ENCODE results near the gene CDKN1A. TPM values are rescaled to one million over a fixed set of nuclear protein-coding genes. Genes with fewer than 3 reads are reported as not detected.
"Not testable (repeated sequence)": the region's sequence is repeated elsewhere in the genome, so short reads cannot be mapped to it uniquely, and the experiment has no call there.

Gene CDKN1A
- polyA plus RNA-seq, 4 donors: 9.4 to 16.3 (median 11.6) TPM

DNA sequence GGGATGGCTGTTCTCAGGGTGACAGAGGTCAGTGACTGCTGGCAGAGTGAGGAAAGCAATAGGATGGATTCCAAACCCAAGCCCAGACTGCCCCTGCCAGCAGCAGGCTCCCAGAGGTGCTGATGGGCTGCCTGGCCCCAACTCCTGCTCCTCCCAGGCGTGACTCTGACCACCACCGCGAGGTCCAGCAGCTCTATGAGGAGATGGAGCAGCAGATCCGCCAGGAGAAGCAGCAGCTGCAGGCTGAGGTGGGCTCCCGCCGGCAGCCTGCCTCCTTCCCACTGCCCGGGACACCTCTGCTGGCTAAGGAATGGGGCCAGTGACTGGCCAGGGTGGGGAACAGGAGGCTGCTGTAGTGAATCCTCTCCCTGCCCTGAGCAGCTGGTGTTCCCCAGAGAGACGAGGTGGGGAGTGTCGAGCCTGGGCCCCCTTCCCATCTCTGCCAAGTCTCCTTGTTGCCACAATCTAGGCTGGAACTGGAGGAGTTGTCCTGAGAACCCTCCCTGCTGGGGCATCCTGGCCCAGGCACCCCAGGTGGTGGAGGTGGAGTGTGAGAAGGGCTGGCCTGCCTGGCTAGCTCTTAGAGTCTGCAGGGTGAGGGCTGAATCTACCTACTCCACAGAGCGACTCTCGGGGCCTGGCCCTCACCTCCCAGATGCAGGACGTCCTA lies 39.5 kb downstream of the CDKN1A start:
- no peak for DNase-seq (ENCODE audit: low read depth in 4 of 4, low spot score in 2 of 4)

DNA sequence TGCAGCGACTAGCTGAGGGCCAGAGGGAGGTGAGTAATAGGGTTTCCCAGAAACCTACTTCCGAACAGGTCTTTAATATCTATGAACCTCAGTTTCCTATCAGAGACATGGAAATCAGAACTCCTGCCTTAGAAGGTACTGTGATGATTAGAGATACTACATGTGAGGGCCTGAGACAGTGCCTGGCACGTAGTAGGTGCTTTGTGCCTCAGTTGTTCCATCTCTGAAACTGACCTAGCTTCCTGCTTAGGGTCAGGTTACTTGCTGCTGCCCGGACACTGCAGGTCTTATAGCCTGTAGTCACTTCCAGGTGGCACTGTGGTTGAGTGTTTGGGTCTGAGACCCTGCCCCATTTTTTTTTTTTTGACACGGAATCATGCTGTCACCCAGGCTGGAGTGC lies 40.0 kb downstream of the CDKN1A start:
- no peak for DNase-seq (ENCODE audit: low read depth in 4 of 4, low spot score in 2 of 4)

DNA sequence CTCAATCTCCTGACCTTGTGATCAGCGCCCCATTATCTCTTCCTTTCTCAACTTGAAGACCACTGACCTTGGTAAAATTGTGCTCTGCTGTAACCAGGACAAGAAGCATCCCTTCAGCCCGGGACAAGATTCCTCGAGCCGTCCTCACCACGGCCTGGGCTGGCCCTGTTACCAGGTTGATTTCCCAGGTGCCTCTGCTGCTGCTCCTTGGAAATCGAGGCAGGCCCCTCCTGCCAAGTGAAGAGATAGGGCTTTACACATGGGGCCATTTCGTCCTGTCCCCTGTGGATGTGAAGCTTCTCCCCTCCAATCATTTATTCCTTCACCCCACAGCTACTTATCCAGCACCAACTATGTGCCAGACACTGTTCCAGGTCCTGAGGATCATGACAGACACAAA lies 40.6 kb downstream of the CDKN1A start:
- DNase-seq (ENCODE audit: low read depth in 4 of 4, low spot score in 2 of 4): no peak

DNA sequence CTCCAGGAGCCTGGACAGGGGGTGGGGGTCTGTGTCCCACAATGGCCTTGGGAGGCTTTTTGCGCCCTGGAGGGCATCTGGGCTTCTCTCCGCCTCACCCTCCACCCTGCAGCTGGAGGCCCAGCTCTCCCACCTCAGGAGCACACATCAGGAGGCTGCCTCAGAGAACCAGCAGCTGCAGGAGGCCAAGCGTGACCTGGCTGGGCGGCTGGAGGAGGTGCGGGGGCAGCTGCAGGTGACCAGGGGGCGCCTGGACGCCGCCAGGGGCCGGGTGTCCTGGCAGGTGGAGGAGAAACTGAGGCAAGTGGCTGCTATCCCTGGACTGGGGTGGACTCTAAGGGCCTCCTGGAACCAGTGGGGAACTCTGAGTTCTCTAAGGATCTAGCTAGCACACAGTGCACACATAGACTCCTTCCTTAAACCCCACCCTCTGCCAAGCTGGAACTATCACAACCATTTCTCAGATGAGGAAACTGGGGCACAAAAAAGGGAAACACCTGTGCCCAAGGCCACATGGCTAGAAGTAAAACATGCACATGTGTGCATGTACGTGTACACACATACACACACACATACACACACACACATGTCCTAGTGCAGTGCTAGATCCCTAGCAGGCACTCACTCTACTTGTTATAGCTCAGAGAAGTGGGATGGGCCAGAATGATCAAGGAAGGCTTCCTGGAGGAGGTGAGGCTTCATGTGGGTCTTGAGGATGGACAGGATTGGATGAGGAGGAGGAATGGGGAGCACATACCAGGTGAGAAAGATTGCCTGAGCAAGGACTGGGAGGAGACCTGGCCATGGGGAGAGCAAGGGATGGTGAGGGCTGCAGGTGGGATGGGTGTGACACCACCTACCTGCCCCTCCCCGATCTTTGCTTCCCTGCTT lies 42.0 kb downstream of the CDKN1A start:
- DNase-seq (ENCODE audit: low read depth in 4 of 4, low spot score in 2 of 4): no peak

DNA sequence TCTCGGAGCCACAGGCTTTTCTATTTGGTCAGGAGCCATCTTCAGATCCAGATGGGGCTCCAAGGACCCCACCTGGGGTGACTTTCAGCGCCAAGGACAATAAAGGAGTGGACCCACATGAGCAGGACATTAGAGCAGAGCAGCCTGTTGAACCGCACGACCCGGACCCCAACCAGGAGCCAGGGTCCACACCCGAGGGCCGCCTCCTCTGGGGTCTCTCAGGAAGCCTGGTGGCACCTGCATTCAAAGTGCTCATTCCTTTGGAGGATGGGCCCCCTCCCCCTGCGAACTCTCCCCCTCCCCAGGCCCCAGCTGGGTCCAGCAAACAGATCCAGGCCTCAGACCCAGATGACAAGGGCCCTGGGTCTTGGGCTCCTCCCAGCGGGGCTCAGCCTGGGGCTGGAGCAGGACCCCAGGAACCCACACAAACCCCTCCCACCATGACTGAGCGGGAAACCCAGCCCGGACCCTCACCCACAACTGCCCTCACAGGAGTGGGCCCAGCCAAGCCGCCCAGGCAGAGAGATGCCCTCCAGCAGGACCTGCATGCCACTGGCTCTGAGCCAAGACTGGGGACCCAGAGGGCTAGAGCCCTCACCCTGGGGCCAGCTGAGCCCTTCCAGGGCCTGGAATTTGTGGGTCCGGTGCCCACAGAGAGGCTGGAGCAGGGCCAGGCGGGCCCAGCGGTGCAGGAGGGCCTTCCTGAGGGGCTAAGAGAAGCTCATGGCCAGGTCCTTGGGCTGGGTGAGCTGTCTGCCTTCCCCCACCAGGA lies 43.0 kb downstream of the CDKN1A start:
- DNase-seq (ENCODE audit: low read depth in 4 of 4, low spot score in 2 of 4): no peak

DNA sequence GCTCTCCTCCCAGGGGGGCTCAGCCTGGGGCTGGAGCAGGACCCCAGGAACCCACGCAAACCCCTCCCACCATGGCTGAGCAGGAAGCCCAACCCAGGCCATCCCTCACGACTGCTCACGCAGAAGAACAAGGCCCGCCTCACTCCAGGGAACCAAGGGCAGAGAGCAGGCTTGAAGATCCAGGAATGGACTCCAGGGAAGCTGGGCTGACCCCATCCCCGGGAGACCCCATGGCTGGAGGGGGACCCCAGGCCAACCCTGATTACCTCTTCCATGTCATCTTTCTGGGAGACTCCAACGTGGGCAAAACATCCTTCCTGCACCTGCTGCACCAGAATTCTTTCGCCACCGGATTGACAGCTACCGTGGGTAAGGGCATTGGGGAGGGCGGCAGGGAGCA lies 43.9 kb downstream of the CDKN1A start:
- DNase-seq (ENCODE audit: low read depth in 4 of 4, low spot score in 2 of 4): no peak

DNA sequence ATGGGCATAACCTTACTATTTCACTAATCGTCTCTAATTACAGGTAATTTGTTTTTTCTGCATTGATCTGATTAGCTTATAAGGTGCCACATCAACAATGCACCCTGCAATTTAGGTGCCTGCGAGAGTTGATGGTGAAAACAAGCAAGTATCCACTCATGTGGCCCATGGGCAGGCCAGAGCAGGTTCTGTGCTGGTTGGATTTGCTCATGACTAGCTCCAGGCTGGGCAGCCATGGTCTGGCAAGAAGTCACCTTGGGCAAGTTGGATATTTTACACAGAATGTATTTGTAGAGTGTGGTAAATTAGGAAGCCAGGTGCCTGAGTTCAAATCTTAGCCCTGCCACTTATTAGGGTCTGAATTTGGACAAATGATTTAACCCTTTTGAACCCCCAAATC lies 44.4 kb downstream of the CDKN1A start:
- no peak for DNase-seq (ENCODE audit: low read depth in 4 of 4, low spot score in 2 of 4)

DNA sequence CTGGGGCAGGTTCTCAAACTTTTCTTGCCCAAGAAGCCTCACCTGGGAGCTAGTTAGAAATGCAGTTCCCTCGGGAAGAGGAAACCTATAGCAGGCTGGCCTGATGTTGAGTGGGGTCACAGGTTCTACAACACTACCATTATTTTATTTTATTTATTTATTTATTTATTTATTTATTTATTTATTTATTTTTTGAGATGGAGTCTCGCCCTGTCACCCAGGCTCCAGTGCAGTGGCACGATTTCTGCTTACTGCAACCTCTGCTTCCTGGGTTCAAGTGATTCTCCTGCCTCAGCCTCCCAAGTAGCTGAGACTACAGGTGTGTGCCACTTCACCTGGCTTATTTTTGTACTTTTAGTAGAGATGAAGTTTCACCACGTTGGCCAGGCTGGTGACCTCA lies 45.5 kb downstream of the CDKN1A start:
- not testable (repeated sequence) for DNase-seq (ENCODE audit: low read depth in 4 of 4, low spot score in 2 of 4)

DNA sequence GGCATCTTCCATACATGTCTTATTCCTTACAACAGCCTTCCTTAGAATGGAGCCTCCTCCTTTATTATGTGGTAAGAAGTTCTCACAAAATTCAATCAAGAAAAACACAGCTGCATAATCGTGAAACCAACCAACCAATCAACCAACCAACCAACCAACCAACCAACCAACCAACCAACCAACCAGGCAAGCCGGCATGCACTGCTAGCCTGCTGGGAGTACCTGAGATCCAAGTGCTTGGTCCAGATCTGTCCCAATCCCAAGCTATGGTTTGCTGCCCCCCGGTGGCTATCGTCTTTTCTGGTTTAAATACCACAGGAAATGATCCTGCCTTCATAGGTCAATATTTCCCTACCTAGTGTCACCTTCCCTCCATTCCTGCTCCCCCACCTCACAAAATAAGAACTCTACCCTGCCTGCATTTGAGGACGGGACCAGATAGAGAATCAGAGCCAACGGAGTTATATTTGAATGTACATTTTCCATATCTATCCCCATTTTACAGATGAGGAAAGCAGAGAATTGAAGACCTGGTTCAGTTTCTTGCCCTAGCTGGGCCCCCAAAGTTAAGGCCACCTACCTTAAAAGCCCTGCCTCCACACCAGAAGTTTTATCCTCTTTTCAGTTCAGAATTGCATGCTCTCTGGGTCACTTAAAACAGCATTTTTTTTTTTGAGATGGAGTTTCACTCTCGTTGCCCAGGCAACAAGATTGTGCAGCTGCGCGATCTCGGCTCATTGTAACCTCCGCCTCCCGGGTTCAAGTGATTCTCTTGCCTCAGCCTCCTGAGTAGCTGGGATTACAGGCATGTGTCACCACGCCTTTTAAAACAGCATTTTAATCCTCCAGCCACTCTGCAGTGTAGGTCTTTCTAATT lies 46.2 kb downstream of the CDKN1A start:
- no peak for DNase-seq (ENCODE audit: low read depth in 4 of 4, low spot score in 2 of 4)

DNA sequence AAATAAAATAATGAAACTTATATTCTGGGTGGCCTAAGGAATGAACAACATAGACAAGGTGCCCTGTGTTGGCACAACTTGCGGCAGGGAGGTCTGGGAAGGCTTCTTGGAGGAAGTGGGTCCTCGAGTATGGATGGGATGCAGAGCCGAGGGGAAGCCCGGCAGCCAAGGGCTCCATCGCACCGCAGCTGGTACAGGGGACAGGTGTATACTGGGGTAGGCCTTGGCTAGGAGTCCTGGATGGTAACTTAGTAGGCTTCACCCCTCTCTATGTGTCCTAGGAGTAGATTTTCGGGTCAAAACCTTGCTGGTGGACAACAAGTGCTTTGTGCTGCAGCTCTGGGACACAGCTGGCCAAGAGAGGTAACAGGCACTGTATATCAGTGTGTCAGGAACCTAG lies 47.1 kb downstream of the CDKN1A start:
- no peak for DNase-seq (ENCODE audit: low read depth in 4 of 4, low spot score in 2 of 4)

DNA sequence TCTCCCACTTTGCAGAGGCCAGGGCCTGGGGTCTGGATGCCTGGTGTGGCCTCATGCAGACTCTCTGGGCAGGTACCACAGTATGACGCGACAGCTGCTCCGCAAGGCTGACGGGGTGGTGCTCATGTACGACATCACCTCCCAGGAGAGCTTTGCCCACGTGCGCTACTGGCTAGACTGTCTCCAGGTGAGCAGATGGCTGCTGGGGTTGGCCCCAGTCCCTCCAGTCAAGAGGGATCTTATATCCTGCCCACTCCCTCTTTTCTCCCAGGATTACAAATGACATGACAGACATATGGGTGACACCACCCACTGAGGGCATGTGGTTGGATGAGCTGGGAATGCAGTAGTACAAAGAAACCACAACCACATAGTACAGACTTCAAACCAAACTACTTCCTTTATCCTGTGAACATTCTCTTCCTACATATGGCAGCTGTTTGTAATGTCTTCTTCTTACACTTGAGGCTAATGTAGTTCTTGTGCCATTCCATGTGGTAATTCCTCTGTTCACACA lies 49.0 kb downstream of the CDKN1A start:
- DNase-seq (ENCODE audit: low read depth in 4 of 4, low spot score in 2 of 4): no peak

DNA sequence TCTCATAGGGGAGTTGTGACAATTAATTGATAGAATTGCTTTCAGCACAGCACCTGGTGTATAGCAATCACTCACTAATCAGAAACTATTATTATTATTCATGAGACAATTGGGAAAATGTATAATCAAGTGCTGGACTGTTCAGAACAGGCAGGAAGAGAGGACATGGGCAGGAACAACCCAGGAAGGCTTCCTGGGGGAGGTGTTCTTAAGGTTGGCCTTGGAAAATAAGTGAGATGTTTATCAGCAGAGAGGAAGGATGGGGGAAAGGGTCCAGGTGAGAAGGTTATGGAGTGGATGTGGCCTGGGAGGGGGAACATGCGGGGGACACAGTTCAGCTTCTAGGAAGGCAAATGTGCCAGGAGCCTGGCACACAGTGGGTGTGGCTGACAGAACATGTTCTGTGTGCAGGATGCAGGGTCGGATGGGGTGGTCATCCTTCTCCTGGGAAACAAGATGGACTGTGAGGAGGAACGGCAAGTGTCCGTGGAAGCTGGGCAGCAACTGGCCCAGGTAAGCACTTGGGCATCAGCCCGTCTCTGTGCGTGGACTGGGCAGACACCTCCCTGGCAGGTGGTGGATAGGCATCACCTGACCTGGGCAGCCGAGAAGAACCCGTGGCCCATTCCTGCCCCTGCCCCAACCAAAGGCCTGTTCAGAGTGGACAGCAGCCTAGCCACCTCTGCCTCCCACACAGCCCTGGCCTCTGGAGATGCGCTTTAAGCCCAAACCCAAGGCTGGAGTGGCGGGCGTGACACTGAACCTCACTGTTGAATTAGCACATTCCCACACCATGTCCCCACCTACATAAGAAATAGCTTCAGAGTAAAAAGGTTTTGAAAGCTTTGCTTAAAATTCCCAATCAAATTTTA lies 50.0 kb downstream of the CDKN1A start:
- no peak for DNase-seq (ENCODE audit: low read depth in 4 of 4, low spot score in 2 of 4)

DNA sequence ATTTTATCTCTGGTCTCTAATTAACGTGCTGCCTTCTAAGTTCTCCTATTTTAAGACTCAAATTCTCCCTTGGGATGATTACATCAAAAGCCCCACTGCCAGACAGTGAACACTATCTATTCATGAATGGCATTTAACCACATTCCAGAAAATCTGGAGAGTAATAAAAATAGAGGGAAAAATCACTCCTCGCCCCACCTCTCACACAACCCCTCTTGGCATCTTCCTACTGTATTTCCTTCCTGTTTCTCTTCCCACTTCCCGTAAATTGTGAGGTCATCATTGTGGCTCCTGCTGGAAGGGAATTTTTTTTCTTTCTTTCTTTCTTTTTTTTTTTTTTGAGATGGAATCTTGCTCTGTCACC lies 50.6 kb downstream of the CDKN1A start:
- DNase-seq (ENCODE audit: low read depth in 4 of 4, low spot score in 2 of 4): no peak

DNA sequence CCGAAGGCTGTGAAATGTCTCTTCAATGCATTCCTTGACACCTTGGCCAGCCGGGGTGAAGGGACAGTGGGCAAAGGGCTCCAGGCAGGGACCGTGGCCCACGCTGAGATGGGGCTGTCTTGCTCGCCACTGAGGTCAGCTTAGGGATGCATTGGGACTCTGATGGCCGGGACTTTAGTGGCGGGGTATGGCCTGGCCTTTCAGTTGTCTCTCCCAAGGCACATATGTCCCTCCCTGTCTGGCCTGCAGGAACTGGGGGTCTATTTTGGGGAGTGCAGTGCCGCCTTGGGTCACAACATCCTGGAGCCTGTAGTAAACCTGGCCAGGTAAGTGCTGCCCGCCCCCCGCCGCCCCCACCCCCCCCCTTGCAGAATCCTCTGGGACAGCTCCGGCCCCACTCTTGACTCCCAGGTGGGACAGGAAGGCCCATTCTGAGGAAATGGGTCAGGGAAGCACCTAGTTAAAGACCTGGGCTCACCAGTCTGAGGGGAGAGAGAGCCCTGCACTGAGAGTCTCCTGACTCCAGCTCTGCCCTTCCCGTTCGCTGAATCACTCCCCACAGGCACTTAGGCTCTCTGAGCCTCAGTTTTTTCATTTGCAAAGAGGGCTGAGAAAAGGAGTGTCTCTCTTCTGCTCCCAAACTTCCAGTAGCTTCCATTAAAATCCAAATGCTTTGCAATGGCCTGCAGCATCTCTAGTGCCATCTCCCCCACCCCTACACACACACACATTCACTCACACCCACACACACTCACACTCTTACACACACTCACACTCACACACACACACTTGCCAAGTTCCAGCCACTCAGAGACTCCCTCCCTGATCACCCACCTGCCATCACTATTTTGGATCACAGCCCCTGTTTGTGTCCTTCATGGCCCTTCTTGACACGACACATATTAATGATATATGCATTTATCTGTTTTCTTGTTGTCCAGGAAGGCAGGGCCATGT lies 52.2 kb downstream of the CDKN1A start:
- DNase-seq (ENCODE audit: low read depth in 4 of 4, low spot score in 2 of 4): no peak

DNA sequence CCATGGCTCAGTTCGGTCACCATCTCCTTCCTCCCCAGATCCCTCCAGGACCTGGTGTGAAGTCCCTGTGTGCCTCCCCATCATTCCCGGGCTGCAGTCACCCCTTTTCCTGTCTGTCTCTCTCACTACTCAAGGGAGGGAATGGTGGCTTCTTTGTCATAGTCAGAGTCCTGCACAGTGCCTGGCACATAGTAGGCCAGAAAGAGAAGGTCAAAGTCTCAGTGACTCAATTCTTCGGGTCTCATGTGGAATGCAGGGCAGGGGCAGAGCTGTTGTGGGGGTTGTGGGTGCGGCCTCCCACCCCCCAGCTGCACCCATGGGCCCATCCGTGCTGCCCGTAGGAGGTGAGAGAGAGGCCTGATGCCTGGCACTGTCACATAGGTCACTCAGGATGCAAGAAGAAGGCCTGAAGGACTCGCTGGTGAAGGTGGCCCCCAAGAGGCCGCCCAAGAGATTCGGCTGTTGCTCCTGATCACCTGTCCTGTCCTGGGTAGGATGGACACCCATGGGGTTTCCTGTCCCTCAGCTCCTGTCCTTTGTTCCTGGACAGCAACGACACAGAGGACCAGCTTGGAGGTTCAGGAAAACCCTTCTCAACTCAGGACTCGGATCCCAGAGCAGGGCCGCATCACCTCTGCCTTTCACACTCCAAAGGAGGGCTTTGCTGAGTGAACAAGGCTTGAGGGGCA lies 53.3 kb downstream of the CDKN1A start:
- DNase-seq (ENCODE audit: low read depth in 4 of 4, low spot score in 2 of 4): no peak

DNA sequence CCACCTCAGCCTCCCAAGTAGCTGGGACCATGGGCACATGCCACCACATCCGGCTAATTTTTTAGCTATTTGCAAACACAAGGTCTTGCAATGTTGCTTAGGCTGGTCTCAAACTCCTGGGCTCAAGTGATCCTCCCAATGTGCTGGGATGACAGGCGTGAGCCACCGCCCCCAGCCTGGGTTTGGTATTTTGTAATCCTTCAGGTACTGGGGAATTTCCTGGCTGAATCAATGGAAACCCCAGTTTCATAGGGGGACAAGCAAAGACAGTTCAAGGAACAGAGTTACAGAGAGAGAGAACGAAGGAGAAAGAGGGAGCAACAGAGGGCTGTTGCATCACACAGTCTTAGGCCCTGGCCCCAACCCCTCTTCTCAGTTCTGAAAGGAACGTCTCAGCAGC lies 54.8 kb downstream of the CDKN1A start:
- DNase-seq (ENCODE audit: low read depth in 4 of 4, low spot score in 2 of 4): no peak

DNA sequence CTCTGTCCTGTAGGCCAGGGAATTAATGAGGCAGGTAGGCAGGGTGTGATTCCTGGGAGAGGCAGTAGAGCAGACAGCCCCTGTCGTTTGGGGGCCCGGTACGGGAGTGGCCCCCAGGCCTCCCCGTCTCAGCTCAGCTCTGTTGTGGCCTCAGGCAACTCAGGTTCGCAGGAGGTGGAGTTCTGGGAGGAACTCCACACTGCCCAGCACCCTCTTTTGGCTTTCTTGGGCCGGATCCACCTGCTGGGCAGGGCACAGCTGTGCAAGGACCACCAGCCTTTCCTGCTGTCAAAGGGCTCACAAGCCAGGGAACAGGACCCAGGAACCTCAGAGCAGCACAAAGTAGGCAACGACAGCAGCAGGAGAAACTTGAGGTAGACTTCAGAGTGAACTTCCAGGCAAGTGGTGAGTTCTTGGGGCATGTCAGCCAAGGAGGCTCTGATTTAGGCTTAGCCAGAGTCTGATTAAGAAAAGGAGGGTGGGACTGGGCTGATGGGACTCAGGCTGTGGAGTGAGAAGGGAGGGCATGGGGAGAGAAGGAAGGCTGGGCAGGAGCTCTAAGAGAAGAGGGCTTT lies 56.1 kb downstream of the CDKN1A start:
- no peak for DNase-seq (ENCODE audit: low read depth in 4 of 4, low spot score in 2 of 4)

Measured in left renal cortex interstitium (tissue), 4 donors.